ENCODE results near the gene USP36. TPM values are rescaled to one million over a fixed set of nuclear protein-coding genes. Genes with fewer than 3 reads are reported as not detected.

USP36 gene
- total and polyA plus RNA-seq, 4 donors = 8.0 to 20.7 (median 10.5) TPM

- no peak overlapping the region for H3K27ac ChIP-seq (ENCODE audit: low read depth in 1 of 2, low read length in 2 of 2)
- DNase-seq (ENCODE audit: low spot score) = no peak
- 83% methylated on average over 6 of the region's 6 CpGs for WGBS
- H3K9ac ChIP-seq (ENCODE audit: low read depth in 1 of 2, low read length in 2 of 2) = no peak overlapping the region
- H3K4me3 ChIP-seq (ENCODE audit: low read depth in 1 of 3, low read length in 3 of 3) = no peak overlapping the region
- no peaks in the 10 kb centered on the region for H3K9me3 ChIP-seq (ENCODE audit: control insufficient read depth in 4 of 4, low read length in 3 of 4)
- peaks cover 2 to 17% (median 14%) of the 10 kb centered on the region in 4 donors for H3K4me1 ChIP-seq (ENCODE audit: control insufficient read depth in 4 of 4, insufficient read depth in 4 of 4, low read length in 3 of 4)
- no peaks in the 10 kb centered on the region for H3K27me3 ChIP-seq (ENCODE audit: control insufficient read depth in 4 of 4, insufficient read depth in 4 of 4, low read length in 3 of 4)
- peaks cover 9 to 53% (median 32%) of the 10 kb centered on the region in 4 donors for H3K36me3 ChIP-seq (ENCODE audit: control insufficient read depth in 4 of 4, insufficient read depth in 3 of 4, low read depth in 1 of 4, low read length in 3 of 4)
- TF ChIP-seq TAF1 (conservative IDR thresholded peaks at IDR 0.05) = no peak
- TF ChIP-seq RXRA (IDR thresholded peaks at IDR 0.05) = no peak
- TF ChIP-seq YY1 (IDR thresholded peaks at IDR 0.05) = no peak
- TF ChIP-seq ZBTB33 (IDR thresholded peaks at IDR 0.05) = no peak
- TF ChIP-seq HNF4G (IDR thresholded peaks at IDR 0.05) = no peak
- no peak for TF ChIP-seq FOXA1 (IDR thresholded peaks at IDR 0.05)
- no peak for TF ChIP-seq RAD21 (IDR thresholded peaks at IDR 0.05)
- TF ChIP-seq, protein P1, sequence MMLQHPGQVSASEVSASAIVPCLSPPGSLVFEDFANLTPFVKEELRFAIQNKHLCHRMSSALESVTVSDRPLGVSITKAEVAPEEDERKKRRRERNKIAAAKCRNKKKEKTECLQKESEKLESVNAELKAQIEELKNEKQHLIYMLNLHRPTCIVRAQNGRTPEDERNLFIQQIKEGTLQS (IDR thresholded peaks at IDR 0.05) = no peak
- no peak for TF ChIP-seq JUND (IDR thresholded peaks at IDR 0.05)
- TF ChIP-seq GABPA (IDR thresholded peaks at IDR 0.05 in 1 of 2, conservative IDR thresholded peaks at IDR 0.05 in 1 of 2) = no peak
- TF ChIP-seq HNF4A (conservative IDR thresholded peaks at IDR 0.05) = no peak
Measured at GRCh38 chr17:78793968-78794367, 46.6 kb downstream of the USP36 start.

DNA sequence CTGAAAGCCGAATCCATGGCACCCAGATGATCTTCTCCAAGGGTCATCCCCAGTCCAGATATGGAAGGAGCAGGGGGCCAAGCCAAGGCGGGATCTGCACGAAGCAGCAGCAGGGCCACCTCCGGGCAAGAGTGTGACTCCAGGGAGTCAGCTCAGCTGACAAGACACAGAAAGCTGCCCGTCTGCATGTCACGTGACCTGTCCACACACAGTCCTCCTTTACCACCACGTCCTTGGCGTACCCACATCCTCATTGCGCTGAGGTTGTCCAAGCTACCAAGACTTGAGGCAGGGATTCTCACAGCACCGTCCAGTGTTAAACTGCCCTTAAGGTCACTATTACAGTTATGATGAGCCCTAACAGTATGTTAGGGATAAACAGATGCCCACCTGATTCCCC lies 47.2 kb downstream of the USP36 start:
- DNase-seq (ENCODE audit: low spot score) = no peak
- no peak for TF ChIP-seq YY1 (IDR thresholded peaks at IDR 0.05)
- TF ChIP-seq EGR1 (IDR thresholded peaks at IDR 0.05; ENCODE audit: low read depth in 2 of 2) = no peak
- no peak for TF ChIP-seq FOXA2 (IDR thresholded peaks at IDR 0.05)
- TF ChIP-seq MAX (IDR thresholded peaks at IDR 0.05) = no peak
- no peak for TF ChIP-seq HNF4A (conservative IDR thresholded peaks at IDR 0.05)
- TF ChIP-seq FOXA1 (IDR thresholded peaks at IDR 0.05) = no peak
- TF ChIP-seq TAF1 (conservative IDR thresholded peaks at IDR 0.05) = no peak
- TF ChIP-seq SP1 (IDR thresholded peaks at IDR 0.05) = no peak
- TF ChIP-seq HNF4G (IDR thresholded peaks at IDR 0.05) = no peak
- TF ChIP-seq, protein P2, sequence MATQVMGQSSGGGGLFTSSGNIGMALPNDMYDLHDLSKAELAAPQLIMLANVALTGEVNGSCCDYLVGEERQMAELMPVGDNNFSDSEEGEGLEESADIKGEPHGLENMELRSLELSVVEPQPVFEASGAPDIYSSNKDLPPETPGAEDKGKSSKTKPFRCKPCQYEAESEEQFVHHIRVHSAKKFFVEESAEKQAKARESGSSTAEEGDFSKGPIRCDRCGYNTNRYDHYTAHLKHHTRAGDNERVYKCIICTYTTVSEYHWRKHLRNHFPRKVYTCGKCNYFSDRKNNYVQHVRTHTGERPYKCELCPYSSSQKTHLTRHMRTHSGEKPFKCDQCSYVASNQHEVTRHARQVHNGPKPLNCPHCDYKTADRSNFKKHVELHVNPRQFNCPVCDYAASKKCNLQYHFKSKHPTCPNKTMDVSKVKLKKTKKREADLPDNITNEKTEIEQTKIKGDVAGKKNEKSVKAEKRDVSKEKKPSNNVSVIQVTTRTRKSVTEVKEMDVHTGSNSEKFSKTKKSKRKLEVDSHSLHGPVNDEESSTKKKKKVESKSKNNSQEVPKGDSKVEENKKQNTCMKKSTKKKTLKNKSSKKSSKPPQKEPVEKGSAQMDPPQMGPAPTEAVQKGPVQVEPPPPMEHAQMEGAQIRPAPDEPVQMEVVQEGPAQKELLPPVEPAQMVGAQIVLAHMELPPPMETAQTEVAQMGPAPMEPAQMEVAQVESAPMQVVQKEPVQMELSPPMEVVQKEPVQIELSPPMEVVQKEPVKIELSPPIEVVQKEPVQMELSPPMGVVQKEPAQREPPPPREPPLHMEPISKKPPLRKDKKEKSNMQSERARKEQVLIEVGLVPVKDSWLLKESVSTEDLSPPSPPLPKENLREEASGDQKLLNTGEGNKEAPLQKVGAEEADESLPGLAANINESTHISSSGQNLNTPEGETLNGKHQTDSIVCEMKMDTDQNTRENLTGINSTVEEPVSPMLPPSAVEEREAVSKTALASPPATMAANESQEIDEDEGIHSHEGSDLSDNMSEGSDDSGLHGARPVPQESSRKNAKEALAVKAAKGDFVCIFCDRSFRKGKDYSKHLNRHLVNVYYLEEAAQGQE (IDR thresholded peaks at IDR 0.05) = no peak
- no peak for TF ChIP-seq NR2F2 (IDR thresholded peaks at IDR 0.05)
- TF ChIP-seq ZBTB33 (IDR thresholded peaks at IDR 0.05) = no peak
- TF ChIP-seq JUND (IDR thresholded peaks at IDR 0.05) = no peak
- TF ChIP-seq CTCF (IDR thresholded peaks at IDR 0.05; ENCODE audit: low read depth, low read length, missing input control) = no peak
- TF ChIP-seq, protein P1 (IDR thresholded peaks at IDR 0.05) = no peak
- TF ChIP-seq GABPA (IDR thresholded peaks at IDR 0.05 in 1 of 2, conservative IDR thresholded peaks at IDR 0.05 in 1 of 2) = no peak
- TF ChIP-seq RAD21 (IDR thresholded peaks at IDR 0.05) = no peak
- no peak for TF ChIP-seq RXRA (IDR thresholded peaks at IDR 0.05)
- peaks cover 6 to 49% (median 32%) of the 10 kb centered on the region in 4 donors for H3K36me3 ChIP-seq (ENCODE audit: control insufficient read depth in 4 of 4, insufficient read depth in 3 of 4, low read depth in 1 of 4, low read length in 3 of 4)
- H3K4me1 ChIP-seq (ENCODE audit: control insufficient read depth in 4 of 4, insufficient read depth in 4 of 4, low read length in 3 of 4) = peaks cover 2 to 17% (median 14%) of the 10 kb centered on the region in 4 donors
- H3K27me3 ChIP-seq (ENCODE audit: control insufficient read depth in 4 of 4, insufficient read depth in 4 of 4, low read length in 3 of 4) = no peaks in the 10 kb centered on the region
- H3K9me3 ChIP-seq (ENCODE audit: control insufficient read depth in 4 of 4, low read length in 3 of 4) = no peaks in the 10 kb centered on the region
- no peak overlapping the region for H3K9ac ChIP-seq (ENCODE audit: low read depth in 1 of 2, low read length in 2 of 2)
- 83% methylated on average over 10 of the region's 10 CpGs for WGBS
- H3K27ac ChIP-seq (ENCODE audit: low read depth in 1 of 2, low read length in 2 of 2) = no peak overlapping the region
- H3K4me3 ChIP-seq (ENCODE audit: low read depth in 1 of 3, low read length in 3 of 3) = no peak overlapping the region
